IMR-90 (cell line): ENCODE results near the gene ANKRD11.

Experiments used
- MXI1 ChIP-seq: IDR thresholded peaks from 2 replicates; pipeline ENCODE4 v1.6.1; 2012; ENCODE audit warnings: low read depth, mild to moderate bottlenecking, low read length, moderate library complexity, borderline replicate concordance
- POLR2A ChIP-seq: IDR thresholded peaks from 2 replicates; pipeline ENCODE4 v1.6.1; 2012; ENCODE audit warnings: mild to moderate bottlenecking, low read depth, low read length
- RAD21 ChIP-seq: IDR thresholded peaks from 2 replicates; pipeline ENCODE4 v1.6.1; 2012; ENCODE audit warnings: low read length, improper control_type of control experiment
- RFX5 ChIP-seq: IDR thresholded peaks from 2 replicates; pipeline ENCODE4 v1.8.0; 2012; ENCODE audit warnings: low read depth, mild to moderate bottlenecking, low read length, moderate library complexity
- SMC3 ChIP-seq: fragments of 150-350 bp; IDR thresholded peaks from 2 replicates; pipeline ENCODE4 v1.6.1; 2016; ENCODE audit warnings: low read depth, mild to moderate bottlenecking, antibody characterized with exemption, low read length, moderate library complexity
- TF ChIP-seq, protein P1 (sequence below): conservative IDR thresholded peaks from 2 replicates; pipeline ENCODE4 v1.5.1; 2012; ENCODE audit warnings: mild to moderate bottlenecking, low read depth, low read length, improper control_type of control experiment
- TF ChIP-seq, protein P2 (sequence below): fragments of 150-350 bp; IDR thresholded peaks from 2 replicates; pipeline ENCODE4 v1.6.1; 2017; ENCODE audit warnings: mild to moderate bottlenecking, antibody characterized with exemption, low read length, low read depth

GRCh38 chr16:89489040-89489897 is 1.1 kb downstream of the ANKRD11 start:
- TF ChIP-seq RAD21: peak; percentile 33; the same call in 1 of the 2 replicates
- no peak for TF ChIP-seq RFX5
- TF ChIP-seq, protein P1, sequence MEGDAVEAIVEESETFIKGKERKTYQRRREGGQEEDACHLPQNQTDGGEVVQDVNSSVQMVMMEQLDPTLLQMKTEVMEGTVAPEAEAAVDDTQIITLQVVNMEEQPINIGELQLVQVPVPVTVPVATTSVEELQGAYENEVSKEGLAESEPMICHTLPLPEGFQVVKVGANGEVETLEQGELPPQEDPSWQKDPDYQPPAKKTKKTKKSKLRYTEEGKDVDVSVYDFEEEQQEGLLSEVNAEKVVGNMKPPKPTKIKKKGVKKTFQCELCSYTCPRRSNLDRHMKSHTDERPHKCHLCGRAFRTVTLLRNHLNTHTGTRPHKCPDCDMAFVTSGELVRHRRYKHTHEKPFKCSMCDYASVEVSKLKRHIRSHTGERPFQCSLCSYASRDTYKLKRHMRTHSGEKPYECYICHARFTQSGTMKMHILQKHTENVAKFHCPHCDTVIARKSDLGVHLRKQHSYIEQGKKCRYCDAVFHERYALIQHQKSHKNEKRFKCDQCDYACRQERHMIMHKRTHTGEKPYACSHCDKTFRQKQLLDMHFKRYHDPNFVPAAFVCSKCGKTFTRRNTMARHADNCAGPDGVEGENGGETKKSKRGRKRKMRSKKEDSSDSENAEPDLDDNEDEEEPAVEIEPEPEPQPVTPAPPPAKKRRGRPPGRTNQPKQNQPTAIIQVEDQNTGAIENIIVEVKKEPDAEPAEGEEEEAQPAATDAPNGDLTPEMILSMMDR: peak; percentile 28; the same call in 1 of the 2 replicates
- TF ChIP-seq, protein P2, sequence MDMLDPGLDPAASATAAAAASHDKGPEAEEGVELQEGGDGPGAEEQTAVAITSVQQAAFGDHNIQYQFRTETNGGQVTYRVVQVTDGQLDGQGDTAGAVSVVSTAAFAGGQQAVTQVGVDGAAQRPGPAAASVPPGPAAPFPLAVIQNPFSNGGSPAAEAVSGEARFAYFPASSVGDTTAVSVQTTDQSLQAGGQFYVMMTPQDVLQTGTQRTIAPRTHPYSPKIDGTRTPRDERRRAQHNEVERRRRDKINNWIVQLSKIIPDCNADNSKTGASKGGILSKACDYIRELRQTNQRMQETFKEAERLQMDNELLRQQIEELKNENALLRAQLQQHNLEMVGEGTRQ: no peak
- TF ChIP-seq SMC3: peak; percentile 25; the same call in 1 of the 2 replicates
- peak; percentile 54; the same call in 1 of the 2 replicates for TF ChIP-seq POLR2A
- TF ChIP-seq MXI1: peak; percentile 88
